ES-I3 (cell line): Measurements from ENCODE around the gene MYH7B.

Experiments used
- H3K36me3 ChIP-seq: 2 replicates; pipeline ENCODE4 v1.6.1; 2013; ENCODE audit warnings: mild to moderate bottlenecking, low read length, control low read depth, moderate library complexity; ENCODE audit not compliant: insufficient read depth
- H3K4me1 ChIP-seq: 2 replicates; pipeline ENCODE4 v1.6.1; 2013; ENCODE audit warnings: mild to moderate bottlenecking, control low read depth, low read length; ENCODE audit not compliant: insufficient read depth
- H3K9ac ChIP-seq: 2 replicates; pipeline ENCODE4 v1.6.1; 2013; ENCODE audit warnings: low read depth, mild to moderate bottlenecking, low read length, moderate library complexity
- H3K9me3 ChIP-seq: 2 replicates; pipeline ENCODE4 v1.6.1; 2013; ENCODE audit warnings: mild to moderate bottlenecking, low read length, moderate library complexity; ENCODE audit not compliant: control insufficient read depth, insufficient read depth

MYH7B gene

GRCh38 chr20:34955231-34956040 is at the start of gene MYH7B, which contains the start of gene GSS:
TSS of gene MYH7B (plus strand) at chr20:34955868. CDS start at chr20:34978006, 22,138 bp downstream.
TSS of gene GSS (minus strand) at chr20:34955806. CDS start at chr20:34951852, 3,954 bp downstream.
- Histone ChIP-seq H3K36me3 (no peaks in the 10 kb centered on the region), H3K9ac (peak within 1 kb of the TSS; percentile 74), H3K9me3 (no peaks in the 10 kb centered on the region), H3K4me1 (peaks cover 20% of the 10 kb centered on the region)

- Histone ChIP-seq H3K9ac (no peak overlapping the region), H3K4me1 (peaks cover 5% of the 10 kb centered on the region; the same call in 1 of the 2 replicates), H3K36me3 (no peaks in the 10 kb centered on the region), H3K9me3 (no peaks in the 10 kb centered on the region)
Observed at GRCh38 chr20:34907616-34908469, 47.8 kb upstream of the MYH7B start.

GRCh38 chr20:34915131-34915530 is 40.5 kb upstream of the MYH7B start:
- Histone ChIP-seq H3K9me3 (no peaks in the 10 kb centered on the region), H3K36me3 (no peaks in the 10 kb centered on the region; the same call in 1 of the 2 replicates), H3K4me1 (no peaks in the 10 kb centered on the region), H3K9ac (no peak overlapping the region)

- Histone ChIP-seq H3K9ac (no peak overlapping the region), H3K36me3 (peaks cover under 1% of the 10 kb centered on the region; the same call in 1 of the 2 replicates), H3K4me1 (no peaks in the 10 kb centered on the region), H3K9me3 (no peaks in the 10 kb centered on the region)
Observed at GRCh38 chr20:34915749-34916455, 39.8 kb upstream of the MYH7B start.

GRCh38 chr20:34916774-34917354 is 38.8 kb upstream of the MYH7B start:
- H3K36me3 ChIP-seq: peaks cover 3% of the 10 kb centered on the region; the same call in 1 of the 2 replicates
- no peaks in the 10 kb centered on the region for H3K4me1 ChIP-seq
- H3K9ac ChIP-seq: no peak overlapping the region
- no peaks in the 10 kb centered on the region for H3K9me3 ChIP-seq

- H3K36me3 ChIP-seq: peaks cover 3% of the 10 kb centered on the region; the same call in 1 of the 2 replicates
- H3K9ac ChIP-seq: no peak overlapping the region
- H3K4me1 ChIP-seq: no peaks in the 10 kb centered on the region
- H3K9me3 ChIP-seq: 0 out of 2 replicates have a peak, but pooled peaks cover 2% of the 10 kb centered on the region
Observed at GRCh38 chr20:34920055-34920454, 35.6 kb upstream of the MYH7B start.

GRCh38 chr20:34921436-34921835 is 34.2 kb upstream of the MYH7B start:
- H3K4me1 ChIP-seq: no peaks in the 10 kb centered on the region
- H3K36me3 ChIP-seq: peaks cover 3% of the 10 kb centered on the region; the same call in 1 of the 2 replicates
- H3K9me3 ChIP-seq: 0 out of 2 replicates have a peak, but pooled peaks cover 2% of the 10 kb centered on the region

GRCh38 chr20:34922654-34923381 is 32.9 kb upstream of the MYH7B start:
- Histone ChIP-seq H3K36me3 (peaks cover 3% of the 10 kb centered on the region; the same call in 1 of the 2 replicates), H3K9me3 (0 out of 2 replicates have a peak, but pooled peaks cover 2% of the 10 kb centered on the region), H3K9ac (no peak overlapping the region), H3K4me1 (no peaks in the 10 kb centered on the region)

More at GRCh38 chr20:34921436-34921835, 34.2 kb upstream of the MYH7B start:
- no peak overlapping the region for H3K9ac ChIP-seq

- Histone ChIP-seq H3K4me1 (peaks cover 3% of the 10 kb centered on the region; the same call in 1 of the 2 replicates), H3K9me3 (0 out of 2 replicates have a peak, but pooled peaks cover 2% of the 10 kb centered on the region), H3K36me3 (peaks cover 3% of the 10 kb centered on the region; the same call in 1 of the 2 replicates), H3K9ac (no peak overlapping the region)
Observed at GRCh38 chr20:34923414-34923813, 32.3 kb upstream of the MYH7B start.

- peaks cover 3% of the 10 kb centered on the region; the same call in 1 of the 2 replicates for H3K4me1 ChIP-seq
- H3K9me3 ChIP-seq: 0 out of 2 replicates have a peak, but pooled peaks cover 2% of the 10 kb centered on the region
- no peak overlapping the region for H3K9ac ChIP-seq
- peaks cover 3% of the 10 kb centered on the region; the same call in 1 of the 2 replicates for H3K36me3 ChIP-seq
Observed at GRCh38 chr20:34925341-34925740, 30.3 kb upstream of the MYH7B start.

GRCh38 chr20:34925981-34926380 is 29.7 kb upstream of the MYH7B start:
- Histone ChIP-seq H3K9ac (no peak overlapping the region), H3K9me3 (0 out of 2 replicates have a peak, but pooled peaks cover 2% of the 10 kb centered on the region), H3K36me3 (peaks cover 2% of the 10 kb centered on the region; the same call in 1 of the 2 replicates), H3K4me1 (peaks cover 3% of the 10 kb centered on the region; the same call in 1 of the 2 replicates)

GRCh38 chr20:34926581-34926980 is 29.1 kb upstream of the MYH7B start:
- Histone ChIP-seq H3K36me3 (no peaks in the 10 kb centered on the region; the same call in 1 of the 2 replicates), H3K9me3 (0 out of 2 replicates have a peak, but pooled peaks cover 2% of the 10 kb centered on the region)

More at GRCh38 chr20:34926581-34926980, 29.1 kb upstream of the MYH7B start:
- Histone ChIP-seq H3K4me1 (peaks cover 3% of the 10 kb centered on the region; the same call in 1 of the 2 replicates), H3K9ac (no peak overlapping the region)
